H1 (cell line): Measurements from ENCODE around the gene SIGLEC10.

Experiments
- BRCA1 ChIP-seq: IDR thresholded peaks from 2 replicates; pipeline ENCODE4 v1.6.1; 2012; ENCODE audit warnings: low read depth, low read length, improper control_type of control experiment
- CHD2 ChIP-seq: IDR thresholded peaks from 2 replicates; pipeline ENCODE4 v1.6.1; 2012; ENCODE audit warnings: low read length, improper control_type of control experiment
- CTCF ChIP-seq, 3 experiments: IDR thresholded peaks; 1 replicate in 2 of 3; 2 replicates in 1 of 3; pipeline versions ENCODE4 v1.5.1 to v1.6.1; 2011; ENCODE audit warnings: low read length in 3 of 3, mild to moderate bottlenecking in 3 of 3, inconsistent platforms in 2 of 3, low read depth in 1 of 3, moderate library complexity in 1 of 3; ENCODE audit not compliant: insufficient read depth in 1 of 3; ENCODE audit errors: control extremely low read depth in 1 of 3
- E2F6 ChIP-seq: IDR thresholded peaks from 2 replicates; pipeline ENCODE4 v1.6.1; 2012; ENCODE audit warnings: inconsistent platforms
- EP300 ChIP-seq, 2 experiments: IDR thresholded peaks; 1 replicate in 1 of 2; 2 replicates in 1 of 2; pipeline ENCODE4 v1.6.1; 2011 to 2012; ENCODE audit warnings: low read depth in 2 of 2, low read length in 2 of 2, mild to moderate bottlenecking in 2 of 2, borderline replicate concordance in 1 of 2, inconsistent platforms in 1 of 2, moderate library complexity in 1 of 2
- HDAC2 ChIP-seq, 2 experiments: fragments of 300-600 bp in 1 of 2; sonication (generic) in 1 of 2; IDR thresholded peaks; 2 replicates each; pipeline ENCODE4 v1.6.1; 2011 to 2012; ENCODE audit warnings: low read depth in 2 of 2, low read length in 2 of 2, mild to moderate bottlenecking in 2 of 2, moderate library complexity in 2 of 2, borderline replicate concordance in 1 of 2, inconsistent platforms in 1 of 2
- MAFK ChIP-seq: IDR thresholded peaks from 2 replicates; pipeline ENCODE4 v1.6.1; 2012; ENCODE audit warnings: low read depth, mild to moderate bottlenecking, improper control_type of control experiment, low read length
- POLR2A ChIP-seq, 2 experiments: IDR thresholded peaks; 1 replicate in 1 of 2; 2 replicates in 1 of 2; pipeline ENCODE4 v1.6.1; 2011; ENCODE audit warnings: low read depth in 2 of 2, low read length in 2 of 2, mild to moderate bottlenecking in 2 of 2; ENCODE audit errors: control extremely low read depth in 1 of 2
- RAD21 ChIP-seq, 2 experiments: IDR thresholded peaks in 1 of 2; conservative IDR thresholded peaks in 1 of 2; 2 replicates each; pipeline ENCODE4 v1.6.1; 2011; ENCODE audit warnings: low read depth in 2 of 2, low read length in 2 of 2, improper control_type of control experiment in 1 of 2, inconsistent platforms in 1 of 2, mild to moderate bottlenecking in 1 of 2, moderate library complexity in 1 of 2
- SRF ChIP-seq: IDR thresholded peaks from 2 replicates; pipeline ENCODE4 v1.6.1; 2011; ENCODE audit warnings: mild to moderate bottlenecking, low read depth, low read length, moderate library complexity

GRCh38 chr19:51417107-51417809 is at the start of gene SIGLEC10:
- TF ChIP-seq RAD21 (IDR thresholded peaks at IDR 0.05 in 1 of 2, conservative IDR thresholded peaks at IDR 0.05 in 1 of 2; ENCODE audit: low read depth in 2 of 2, low read length in 2 of 2) (no peak), CHD2 (no peak), CTCF (IDR thresholded peaks at IDR 0.05; ENCODE audit: control extremely low read depth in 1 of 3, insufficient read depth in 1 of 3, low read depth in 1 of 3, low read length in 3 of 3) (no peak), HDAC2 (IDR thresholded peaks at IDR 0.05; ENCODE audit: borderline replicate concordance in 1 of 2, low read depth in 2 of 2, low read length in 2 of 2) (no peak), BRCA1 (no peak), SRF (no peak), MAFK (no peak), E2F6 (no peak), EP300 (IDR thresholded peaks at IDR 0.05; ENCODE audit: borderline replicate concordance in 1 of 2, low read depth in 2 of 2, low read length in 2 of 2) (no peak), POLR2A (IDR thresholded peaks at IDR 0.05; ENCODE audit: control extremely low read depth in 1 of 2, low read depth in 2 of 2, low read length in 2 of 2) (no peak)
